Measurements from ENCODE around the gene ELK4. TPM values are rescaled to one million over a fixed set of nuclear protein-coding genes. Genes with fewer than 3 reads are reported as not detected.
A peak's percentile ranks its signal among the peaks of the same experiment; 100 is the strongest.

Gene ELK4
- total RNA-seq, 2 donors from 2014 or later, result 30.5 to 37.6 TPM

DNA sequence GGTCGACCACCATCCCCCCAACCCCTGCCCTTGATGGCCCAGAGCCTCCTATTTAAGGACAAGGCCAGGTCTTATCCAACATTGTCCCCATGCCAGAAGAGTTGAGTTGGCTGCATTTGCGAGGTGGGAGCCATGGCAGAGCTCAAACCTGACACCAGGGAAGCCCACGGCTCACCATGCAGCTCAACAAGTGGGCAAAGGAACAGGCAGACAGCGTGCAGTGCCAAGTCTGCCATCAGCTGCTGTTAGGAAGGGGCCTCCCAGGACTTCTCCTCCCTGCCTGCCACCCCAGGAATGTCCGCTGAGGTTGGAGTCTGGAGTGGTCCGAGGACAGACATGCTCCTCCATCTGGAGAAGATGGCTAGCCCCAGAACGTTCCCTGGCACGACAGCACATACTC lies 28.6 kb upstream of the ELK4 start:
- no peak for DNase-seq
- Histone ChIP-seq H3K9me3 (no peaks in the 10 kb centered on the region), H3K27me3 (no peaks in the 10 kb centered on the region), H3K4me3 (no peak overlapping the region), H3K4me1 (peaks cover 10% of the 10 kb centered on the region), H3K36me3 (no peaks in the 10 kb centered on the region), H3K27ac (no peak overlapping the region), H3K9ac (ENCODE audit: low read depth in 2 of 2, low read length in 2 of 2) (no peak overlapping the region)
- intact Hi-C loops (cut with DNase I), result loop anchor here (10.0 kb wide), 1 partner anchor 314 kb away; no protein-coding TSS in a partner anchor
- TF ChIP-seq, protein P1, sequence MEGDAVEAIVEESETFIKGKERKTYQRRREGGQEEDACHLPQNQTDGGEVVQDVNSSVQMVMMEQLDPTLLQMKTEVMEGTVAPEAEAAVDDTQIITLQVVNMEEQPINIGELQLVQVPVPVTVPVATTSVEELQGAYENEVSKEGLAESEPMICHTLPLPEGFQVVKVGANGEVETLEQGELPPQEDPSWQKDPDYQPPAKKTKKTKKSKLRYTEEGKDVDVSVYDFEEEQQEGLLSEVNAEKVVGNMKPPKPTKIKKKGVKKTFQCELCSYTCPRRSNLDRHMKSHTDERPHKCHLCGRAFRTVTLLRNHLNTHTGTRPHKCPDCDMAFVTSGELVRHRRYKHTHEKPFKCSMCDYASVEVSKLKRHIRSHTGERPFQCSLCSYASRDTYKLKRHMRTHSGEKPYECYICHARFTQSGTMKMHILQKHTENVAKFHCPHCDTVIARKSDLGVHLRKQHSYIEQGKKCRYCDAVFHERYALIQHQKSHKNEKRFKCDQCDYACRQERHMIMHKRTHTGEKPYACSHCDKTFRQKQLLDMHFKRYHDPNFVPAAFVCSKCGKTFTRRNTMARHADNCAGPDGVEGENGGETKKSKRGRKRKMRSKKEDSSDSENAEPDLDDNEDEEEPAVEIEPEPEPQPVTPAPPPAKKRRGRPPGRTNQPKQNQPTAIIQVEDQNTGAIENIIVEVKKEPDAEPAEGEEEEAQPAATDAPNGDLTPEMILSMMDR (IDR thresholded peaks at IDR 0.05), result no peak

DNA sequence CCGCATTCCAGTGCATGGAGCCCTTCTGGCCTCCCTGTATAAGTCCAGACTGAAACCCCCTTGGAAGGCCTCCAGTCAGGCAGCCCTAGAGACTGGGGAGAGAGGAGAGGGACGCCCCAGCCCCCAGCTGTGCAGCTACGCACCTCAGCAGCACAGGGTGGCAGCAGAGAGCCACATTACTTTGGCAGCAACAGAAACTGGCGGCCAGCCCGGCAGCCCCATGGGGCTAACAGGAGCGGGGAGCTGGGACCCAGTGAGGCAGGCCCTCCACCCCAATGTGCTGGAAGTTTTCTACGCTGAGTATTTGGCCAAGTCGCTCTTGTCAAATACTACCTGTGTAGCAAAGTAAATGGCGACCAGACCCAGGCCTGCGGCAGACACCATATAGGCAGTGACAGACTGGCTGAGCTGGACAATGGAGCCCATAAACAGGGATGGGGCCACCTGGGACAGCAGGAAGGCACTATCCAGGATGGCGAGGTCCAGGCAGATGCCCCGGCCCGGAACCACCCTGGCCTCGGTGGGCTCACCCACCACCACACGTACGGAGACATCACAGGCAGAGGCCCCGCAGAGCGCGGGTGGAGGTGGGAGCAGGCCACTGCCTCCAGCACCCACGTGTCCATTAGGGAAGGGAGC lies 27.3 kb upstream of the ELK4 start:
- Histone ChIP-seq H3K27ac (no peak overlapping the region), H3K4me1 (no peaks in the 10 kb centered on the region), H3K4me3 (no peak overlapping the region), H3K9me3 (no peaks in the 10 kb centered on the region), H3K27me3 (no peaks in the 10 kb centered on the region), H3K36me3 (no peaks in the 10 kb centered on the region), H3K9ac (ENCODE audit: low read depth in 2 of 2, low read length in 2 of 2) (no peak overlapping the region)
- TF ChIP-seq, protein P1 (IDR thresholded peaks at IDR 0.05), result peak; percentile 89
- intact Hi-C loops (cut with DNase I), result loop anchor here (1.0 to 5.0 kb wide), 2 partner anchors 51 to 67 kb away; no protein-coding TSS in a partner anchor
- peak; percentile 82 for DNase-seq

DNA sequence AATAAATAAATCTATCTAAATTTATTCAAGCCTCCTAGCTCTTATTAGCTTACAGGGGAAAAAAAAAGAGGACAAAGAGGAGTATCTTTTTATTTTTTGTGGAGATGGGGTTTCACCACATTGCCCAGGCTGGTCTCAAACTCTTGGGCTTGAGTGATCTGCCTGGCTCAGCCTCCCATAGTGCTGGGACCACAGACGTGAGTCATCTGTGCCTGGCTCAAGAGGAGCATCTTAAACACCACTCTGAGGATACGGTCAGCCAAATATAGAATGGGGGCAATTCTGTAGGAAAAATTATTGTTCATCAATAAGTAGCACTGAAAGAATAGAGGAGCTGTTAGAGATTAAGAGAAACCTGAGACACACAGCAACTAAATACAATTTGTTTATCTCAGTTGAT lies 24.4 kb upstream of the ELK4 start:
- Histone ChIP-seq H3K36me3 (no peaks in the 10 kb centered on the region), H3K9ac (ENCODE audit: low read depth in 2 of 2, low read length in 2 of 2) (no peak overlapping the region), H3K9me3 (no peaks in the 10 kb centered on the region), H3K4me1 (no peaks in the 10 kb centered on the region), H3K27me3 (no peaks in the 10 kb centered on the region), H3K4me3 (no peak overlapping the region), H3K27ac (no peak overlapping the region)
- TF ChIP-seq, protein P1 (IDR thresholded peaks at IDR 0.05), result no peak
- intact Hi-C loops (cut with DNase I), result loop anchor here (2.0 to 5.0 kb wide), 2 partner anchors 64 to 127 kb away; no protein-coding TSS in a partner anchor
- no peak for DNase-seq

DNA sequence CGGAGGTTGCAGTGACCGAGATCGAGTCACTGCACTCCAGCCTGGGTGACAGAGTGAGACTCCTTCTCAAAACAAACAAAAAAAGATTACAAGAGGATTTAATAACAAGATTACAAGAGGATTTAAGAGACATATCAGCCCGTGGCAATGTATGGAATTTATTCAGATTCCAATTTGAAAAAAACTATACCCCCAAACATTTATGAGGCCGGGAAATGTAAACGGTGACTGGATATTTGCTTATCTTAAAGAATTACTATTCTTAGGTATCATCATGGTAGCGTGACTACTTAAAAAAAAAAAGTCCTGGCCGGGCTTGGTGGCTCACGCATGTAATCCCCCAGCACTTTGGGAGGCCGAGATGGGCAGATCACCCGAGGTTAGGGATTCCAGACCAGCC lies 21.2 kb upstream of the ELK4 start:
- Histone ChIP-seq H3K9ac (ENCODE audit: low read depth in 2 of 2, low read length in 2 of 2) (no peak overlapping the region), H3K27ac (no peak overlapping the region), H3K27me3 (no peaks in the 10 kb centered on the region), H3K4me1 (no peaks in the 10 kb centered on the region), H3K36me3 (no peaks in the 10 kb centered on the region), H3K9me3 (no peaks in the 10 kb centered on the region), H3K4me3 (no peak overlapping the region)
- TF ChIP-seq, protein P1 (IDR thresholded peaks at IDR 0.05), result no peak
- intact Hi-C loops (cut with DNase I), result no loop called here
- no peak for DNase-seq

DNA sequence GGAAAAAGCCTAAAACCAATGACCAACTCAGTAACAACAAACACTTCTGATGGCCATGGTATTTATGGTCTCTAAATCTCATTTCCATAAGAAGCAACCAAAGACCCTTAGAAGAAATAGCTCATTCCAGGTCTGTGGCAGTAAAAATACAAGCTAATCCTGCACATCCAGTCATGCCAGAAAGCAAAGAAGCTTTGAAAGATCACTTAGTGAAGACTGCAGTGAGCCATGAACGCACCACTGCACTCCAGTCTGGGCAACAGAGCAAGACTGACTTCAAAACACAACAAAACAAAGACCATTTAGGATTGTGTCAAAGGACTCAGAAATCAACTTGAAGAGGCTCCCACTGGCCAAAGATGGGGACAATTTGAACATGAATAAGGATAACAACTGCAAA lies 18.4 kb upstream of the ELK4 start:
- TF ChIP-seq, protein P1 (IDR thresholded peaks at IDR 0.05), result no peak
- Histone ChIP-seq H3K36me3 (no peaks in the 10 kb centered on the region), H3K27me3 (no peaks in the 10 kb centered on the region)

More for the DNA sequence above, 18.4 kb upstream of the ELK4 start:
- Histone ChIP-seq H3K9ac (ENCODE audit: low read depth in 2 of 2, low read length in 2 of 2) (no peak overlapping the region), H3K4me1 (no peaks in the 10 kb centered on the region), H3K27ac (no peak overlapping the region), H3K4me3 (no peak overlapping the region), H3K9me3 (no peaks in the 10 kb centered on the region)
- DNase-seq, result no peak
- intact Hi-C loops (cut with DNase I), result no loop called here
